IMR-90 (cell line): ENCODE data around the gene FUT7. TPM values are rescaled to one million over a fixed set of nuclear protein-coding genes. Genes with fewer than 3 reads are reported as not detected.
A peak's percentile ranks its signal among the peaks of the same experiment; 100 is the strongest.

Experiments used
- ATAC-seq: fragments of 200-7000 bp; cut with Tn5 transposase; 2 replicates; pipeline ENCODE4 v1.9.1; 2020; ENCODE audit warnings: low read depth, mild to moderate bottlenecking, moderate library complexity
- BruUV-seq: library from RNA; stranded (reverse); fragments of 400-500 nt; replicated peaks from 2 replicates; lab custom pipeline; 2021; lab: Mats Ljungman, UMichigan
- CTCF ChIA-PET: fragments of 300-600 bp; formaldehyde crosslinking; extraction: SDS; loops from one replicate; lab custom pipeline; 2021; ENCODE audit warnings: antibody characterized with exemption; lab: Yijun Ruan, JAX
- POLR2A ChIA-PET: fragments of 300-600 bp; sonication (Branson Sonifier 250); formaldehyde crosslinking; loops from one replicate; lab custom pipeline; 2022; ENCODE audit warnings: antibody characterized with exemption; ENCODE audit not compliant: unreplicated experiment; lab: Charles Lee
- DNase-seq: peaks from one replicate; pipeline ENCODE4 v3.0.0; 2013
- H2AFZ ChIP-seq: replicated peaks from 2 replicates; pipeline ENCODE3; 2013; ENCODE audit warnings: low read length, mild to moderate bottlenecking; ENCODE audit not compliant: poor library complexity
- H2AK5ac ChIP-seq: 2 replicates; pipeline ENCODE4 v1.6.1; 2013; ENCODE audit warnings: low read depth, low read length, inconsistent platforms
- H2AK9ac ChIP-seq: replicated peaks from 2 replicates; pipeline ENCODE3; 2013; ENCODE audit warnings: mild to moderate bottlenecking, low read depth, low read length, moderate library complexity; ENCODE audit not compliant: poor library complexity
- H2BK120ac ChIP-seq: 2 replicates; pipeline ENCODE4 v1.6.1; 2013; ENCODE audit warnings: low read depth, low read length, inconsistent platforms
- H2BK15ac ChIP-seq: 3 replicates; pipeline ENCODE4 v1.6.1; 2013; ENCODE audit warnings: low read depth, low read length, inconsistent platforms
- H2BK20ac ChIP-seq: 2 replicates; pipeline ENCODE4 v1.6.1; 2013; ENCODE audit warnings: low read depth, mild to moderate bottlenecking, inconsistent platforms, low read length, moderate library complexity
- H2BK5ac ChIP-seq: 2 replicates; pipeline ENCODE4 v1.6.1; 2013; ENCODE audit warnings: mild to moderate bottlenecking, low read depth, low read length, inconsistent platforms; ENCODE audit not compliant: poor library complexity, severe bottlenecking
- H3K14ac ChIP-seq: replicated peaks from 2 replicates; pipeline ENCODE4 v1.6.1; 2013; ENCODE audit warnings: low read depth, low read length, inconsistent platforms
- H3K18ac ChIP-seq: 2 replicates; pipeline ENCODE4 v1.6.1; 2013; ENCODE audit warnings: low read depth, low read length, control low read depth
- H3K23ac ChIP-seq: 2 replicates; pipeline ENCODE4 v1.6.1; 2013; ENCODE audit warnings: low read depth, low read length, inconsistent platforms
- H3K27ac ChIP-seq: 2 replicates; pipeline ENCODE4 v1.5.1; 2013; ENCODE audit warnings: mild to moderate bottlenecking, control low read depth, low read length; ENCODE audit not compliant: insufficient read depth
- H3K27me3 ChIP-seq: 2 replicates; pipeline ENCODE4 v1.6.1; 2013; ENCODE audit warnings: low read length; ENCODE audit not compliant: control insufficient read depth, insufficient read depth
- H3K36me3 ChIP-seq: 2 replicates; pipeline ENCODE4 v1.6.1; 2013; ENCODE audit warnings: low read length, mixed read lengths; ENCODE audit not compliant: control insufficient read depth, insufficient read depth
- H3K4ac ChIP-seq: 2 replicates; pipeline ENCODE4 v1.6.1; 2013; ENCODE audit warnings: low read depth, low read length, inconsistent platforms
- H3K4me1 ChIP-seq: 2 replicates; pipeline ENCODE4 v1.6.1; 2013; ENCODE audit warnings: low read length, mixed read lengths; ENCODE audit not compliant: control insufficient read depth, insufficient read depth
- H3K4me2 ChIP-seq: 2 replicates; pipeline ENCODE4 v1.6.1; 2013; ENCODE audit warnings: low read depth, mild to moderate bottlenecking, control low read depth, low read length, moderate library complexity
- H3K4me3 ChIP-seq: 2 replicates; pipeline ENCODE4 v1.5.1; 2013; ENCODE audit warnings: low read depth, mild to moderate bottlenecking, control low read depth, low read length, moderate library complexity; ENCODE audit not compliant: insufficient read depth
- H3K56ac ChIP-seq: 2 replicates; pipeline ENCODE4 v1.6.1; 2013; ENCODE audit warnings: low read length, inconsistent platforms; ENCODE audit not compliant: insufficient read depth; ENCODE audit errors: extremely low read depth
- H3K79me1 ChIP-seq, 2 experiments: 2 replicates each; pipeline ENCODE4 v1.6.1; 2013; ENCODE audit warnings: low read length in 2 of 2, inconsistent platforms in 1 of 2, low read depth in 1 of 2
- H3K9ac ChIP-seq: 2 replicates; pipeline ENCODE4 v1.6.1; 2013; ENCODE audit warnings: low read depth, low read length, control low read depth
- H3K9me1 ChIP-seq: 2 replicates; pipeline ENCODE4 v1.6.1; 2013; ENCODE audit warnings: low read length, inconsistent platforms; ENCODE audit not compliant: insufficient read depth
- H3K9me3 ChIP-seq: 2 replicates; pipeline ENCODE4 v1.6.1; 2013; ENCODE audit warnings: low read length; ENCODE audit not compliant: control insufficient read depth, insufficient read depth
- H4K20me1 ChIP-seq: 2 replicates; pipeline ENCODE4 v1.6.1; 2013; ENCODE audit warnings: low read length, inconsistent platforms; ENCODE audit not compliant: insufficient read depth
- H4K5ac ChIP-seq: 2 replicates; pipeline ENCODE4 v1.6.1; 2013; ENCODE audit warnings: mild to moderate bottlenecking, low read depth, low read length, control low read depth
- H4K8ac ChIP-seq, 2 experiments: 2 replicates each; pipeline ENCODE4 v1.6.1; 2013; ENCODE audit warnings: low read depth in 2 of 2, low read length in 2 of 2, control low read depth in 1 of 2, inconsistent platforms in 1 of 2
- H4K91ac ChIP-seq: 2 replicates; pipeline ENCODE4 v1.6.1; 2013; ENCODE audit warnings: low read depth, low read length, inconsistent platforms; ENCODE audit not compliant: insufficient read depth
- BHLHE40 ChIP-seq: fragments of 150-350 bp; IDR thresholded peaks from 2 replicates; pipeline ENCODE4 v1.6.1; 2016; ENCODE audit warnings: mild to moderate bottlenecking, low read depth, low read length
- CEBPB ChIP-seq: IDR thresholded peaks from 2 replicates; pipeline ENCODE4 v1.6.1; 2012; ENCODE audit warnings: low read depth, low read length, improper control_type of control experiment
- CHD1 ChIP-seq: IDR thresholded peaks from 2 replicates; pipeline ENCODE4 v1.6.1; 2012; ENCODE audit warnings: low read depth, low read length, improper control_type of control experiment
- CTCF ChIP-seq: conservative IDR thresholded peaks from 2 replicates; pipeline ENCODE4 v1.5.1; 2012; ENCODE audit warnings: mild to moderate bottlenecking, low read depth, low read length, improper control_type of control experiment
- FOS ChIP-seq: fragments of 150-350 bp; IDR thresholded peaks from 2 replicates; pipeline ENCODE4 v1.6.1; 2016; ENCODE audit warnings: low read depth, low read length
- MAFK ChIP-seq: IDR thresholded peaks from 2 replicates; pipeline ENCODE4 v1.6.1; 2012; ENCODE audit warnings: low read depth, low read length, improper control_type of control experiment
- MAZ ChIP-seq: IDR thresholded peaks from 2 replicates; pipeline ENCODE4 v1.6.1; 2012; ENCODE audit warnings: low read depth, mild to moderate bottlenecking, low read length, improper control_type of control experiment, moderate library complexity, borderline replicate concordance
- MXI1 ChIP-seq: IDR thresholded peaks from 2 replicates; pipeline ENCODE4 v1.6.1; 2012; ENCODE audit warnings: low read depth, mild to moderate bottlenecking, low read length, moderate library complexity, borderline replicate concordance
- NFE2L2 ChIP-seq: fragments of 150-350 bp; IDR thresholded peaks from 2 replicates; pipeline ENCODE4 v1.6.1; 2016; ENCODE audit warnings: low read depth, mild to moderate bottlenecking, low read length
- POLR2A ChIP-seq: IDR thresholded peaks from 2 replicates; pipeline ENCODE4 v1.6.1; 2012; ENCODE audit warnings: mild to moderate bottlenecking, low read depth, low read length
- RCOR1 ChIP-seq: IDR thresholded peaks from 2 replicates; pipeline ENCODE4 v1.6.1; 2012; ENCODE audit warnings: mild to moderate bottlenecking, low read length, improper control_type of control experiment; ENCODE audit not compliant: insufficient replicate concordance
- RFX5 ChIP-seq: IDR thresholded peaks from 2 replicates; pipeline ENCODE4 v1.8.0; 2012; ENCODE audit warnings: low read depth, mild to moderate bottlenecking, low read length, moderate library complexity
- SMC3 ChIP-seq: fragments of 150-350 bp; IDR thresholded peaks from 2 replicates; pipeline ENCODE4 v1.6.1; 2016; ENCODE audit warnings: low read depth, mild to moderate bottlenecking, antibody characterized with exemption, low read length, moderate library complexity
- WGBS, 2 experiments: methylation state at CpG; one replicate each; pipeline versions ENCODE4 v1.1.5 to v1.1.7; 2013; ENCODE audit warnings: missing lambda C conversion rate in 2 of 2; ENCODE audit not compliant: insufficient read length in 1 of 2; ENCODE audit errors: extremely low coverage in 2 of 2; 5-methylcytosine and 5-hydroxymethylcytosine counted together
- dilution Hi-C: fragments of 300-500 bp; cut with HindIII; formaldehyde crosslinking; loops from one replicate; pipeline ENCODE4 v1.14.3; 2018; ENCODE audit warnings: low sequenced_read_pairs; ENCODE audit not compliant: unreplicated experiment
- in situ Hi-C: fragments of 300-500 bp; cut with MboI; formaldehyde crosslinking; loops from 3 replicates; pipeline ENCODE4 v1.14.3; 2019; ENCODE audit warnings: low sequenced_read_pairs, inconsistent platforms, mixed read lengths
- intact Hi-C: fragments of 100-400 bp; cut with micrococcal nuclease; formaldehyde crosslinking; loops from 2 replicates; pipeline ENCODE4 v1.10.0; 2022
- polyA plus RNA-seq, 3 experiments: library from polyadenylated mRNA; depleted of rRNA; stranded (reverse); fragments of >200 nt; gene quantifications; 2 replicates each; pipeline ENCODE4 v1.2.3, GENCODE V29; 2012; ENCODE audit warnings: low replicate concordance in 1 of 3
- total RNA-seq: library from RNA; depleted of rRNA; stranded (reverse); fragments of >200 nt; gene quantifications from 2 replicates; pipeline ENCODE4 v1.2.3, GENCODE V29; 2012
- TF ChIP-seq, protein P1 (sequence below): fragments of 150-350 bp; IDR thresholded peaks from 2 replicates; pipeline ENCODE4 v1.6.1; 2016; ENCODE audit warnings: low read depth, mild to moderate bottlenecking, low read length, moderate library complexity, borderline replicate concordance
- TF ChIP-seq, protein P2 (sequence below): fragments of 150-350 bp; IDR thresholded peaks from 2 replicates; pipeline ENCODE4 v1.6.1; 2017; ENCODE audit warnings: mild to moderate bottlenecking, antibody characterized with exemption, low read length, low read depth

The FUT7 gene
- total and polyA plus RNA-seq, 2 of the 4 experiments (the other 2 are of a cell fraction) = not detected

DNA sequence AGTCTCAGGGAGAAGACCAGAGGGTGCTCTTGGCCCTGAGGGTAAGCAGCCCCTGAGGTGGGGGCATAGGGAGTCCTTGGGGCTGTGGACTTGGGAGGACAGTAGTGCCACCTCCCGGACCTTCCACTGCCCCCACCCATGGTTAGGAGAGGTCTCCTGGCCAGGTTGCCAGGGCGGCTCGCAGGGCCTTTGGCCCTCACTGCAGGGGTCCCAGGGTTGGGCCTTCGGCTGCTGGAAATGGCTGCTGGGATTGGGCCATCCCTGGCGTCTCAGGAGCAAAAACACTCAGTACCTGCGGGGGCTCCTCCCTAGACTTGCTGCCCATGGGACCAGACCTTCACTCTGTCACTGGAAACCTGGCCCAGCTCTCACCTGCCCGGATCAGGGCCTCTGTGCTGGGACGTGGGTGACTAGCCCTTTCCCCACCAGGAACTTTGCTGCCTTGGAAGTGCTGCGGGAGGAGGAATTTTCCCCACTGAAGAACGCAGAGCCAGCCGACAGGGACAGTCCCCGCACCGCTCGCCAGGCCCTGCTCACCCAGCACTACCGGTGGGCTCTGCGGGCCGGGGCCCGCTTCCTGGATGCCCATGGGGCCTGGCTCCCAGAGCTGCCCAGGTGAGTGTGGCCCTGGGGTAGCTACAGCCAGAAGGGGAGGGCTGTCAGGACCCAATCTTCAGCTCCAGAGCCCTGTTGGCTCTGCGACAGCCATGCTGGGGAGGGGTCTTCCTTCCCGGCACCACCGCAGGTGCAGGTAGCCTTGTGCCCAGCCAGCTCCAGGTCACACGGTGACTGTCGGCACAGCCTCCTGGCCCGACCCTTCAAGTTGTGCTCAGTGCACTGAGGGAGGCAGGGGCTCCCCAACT lies 48.6 kb upstream of the FUT7 start:
- no peak overlapping the region for H2BK20ac ChIP-seq
- H2AK5ac ChIP-seq = no peak overlapping the region
- no peak overlapping the region for H3K27ac ChIP-seq
- peaks cover 12% of the 10 kb centered on the region for H3K4me1 ChIP-seq
- H3K4me3 ChIP-seq = no peak overlapping the region
- no peaks in the 10 kb centered on the region for H3K9me3 ChIP-seq
- H3K23ac ChIP-seq = no peak overlapping the region
- no peak overlapping the region for H2BK5ac ChIP-seq
- H3K56ac ChIP-seq = no peak overlapping the region
- ATAC-seq (no peak), DNase-seq (no peak)
- peaks cover 10% of the 10 kb centered on the region for H4K20me1 ChIP-seq
- H3K79me1 ChIP-seq = peaks cover 10 to 47% of the 10 kb centered on the region in 2 experiments
- no peak overlapping the region for H3K14ac ChIP-seq
- WGBS, 2 experiments = 91% methylated on average over 9 of the region's 24 CpGs; no CpG with 5 or more reads in 1 of the 2 experiments
- H3K27me3 ChIP-seq = no peaks in the 10 kb centered on the region
- H3K36me3 ChIP-seq = peaks cover 24% of the 10 kb centered on the region; the same call in 1 of the 2 replicates
- no peak overlapping the region for H3K4ac ChIP-seq
- intact Hi-C loops (no loop called here), dilution Hi-C loops (no loop called here), in situ Hi-C loops (no loop called here)
- no peak overlapping the region for H4K5ac ChIP-seq
- H4K8ac ChIP-seq = no peak overlapping the region
- no peak overlapping the region for H2AFZ ChIP-seq
- H4K91ac ChIP-seq = no peak overlapping the region
- no peak overlapping the region for H3K9ac ChIP-seq
- ChIA-PET CTCF (no interaction called here), POLR2A (no interaction called here)
- no peak overlapping the region for H3K4me2 ChIP-seq
- no peak overlapping the region for H2BK15ac ChIP-seq
- H2BK120ac ChIP-seq = no peak overlapping the region
- H3K18ac ChIP-seq = no peak overlapping the region
- H3K9me1 ChIP-seq = peaks cover 6% of the 10 kb centered on the region
- no TSS peak for BruUV-seq
- H2AK9ac ChIP-seq = peak overlapping the region; percentile 55
- TF ChIP-seq MAFK (no peak), MXI1 (no peak), RCOR1 (no peak), MAZ (no peak), FOS (no peak), SMC3 (no peak), RFX5 (no peak), BHLHE40 (no peak), CTCF (no peak), CEBPB (no peak), NFE2L2 (no peak), CHD1 (no peak), POLR2A (no peak)
- TF ChIP-seq, protein P1, sequence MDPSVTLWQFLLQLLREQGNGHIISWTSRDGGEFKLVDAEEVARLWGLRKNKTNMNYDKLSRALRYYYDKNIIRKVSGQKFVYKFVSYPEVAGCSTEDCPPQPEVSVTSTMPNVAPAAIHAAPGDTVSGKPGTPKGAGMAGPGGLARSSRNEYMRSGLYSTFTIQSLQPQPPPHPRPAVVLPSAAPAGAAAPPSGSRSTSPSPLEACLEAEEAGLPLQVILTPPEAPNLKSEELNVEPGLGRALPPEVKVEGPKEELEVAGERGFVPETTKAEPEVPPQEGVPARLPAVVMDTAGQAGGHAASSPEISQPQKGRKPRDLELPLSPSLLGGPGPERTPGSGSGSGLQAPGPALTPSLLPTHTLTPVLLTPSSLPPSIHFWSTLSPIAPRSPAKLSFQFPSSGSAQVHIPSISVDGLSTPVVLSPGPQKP = no peak
- TF ChIP-seq, protein P2, sequence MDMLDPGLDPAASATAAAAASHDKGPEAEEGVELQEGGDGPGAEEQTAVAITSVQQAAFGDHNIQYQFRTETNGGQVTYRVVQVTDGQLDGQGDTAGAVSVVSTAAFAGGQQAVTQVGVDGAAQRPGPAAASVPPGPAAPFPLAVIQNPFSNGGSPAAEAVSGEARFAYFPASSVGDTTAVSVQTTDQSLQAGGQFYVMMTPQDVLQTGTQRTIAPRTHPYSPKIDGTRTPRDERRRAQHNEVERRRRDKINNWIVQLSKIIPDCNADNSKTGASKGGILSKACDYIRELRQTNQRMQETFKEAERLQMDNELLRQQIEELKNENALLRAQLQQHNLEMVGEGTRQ = no peak
